Transverse colon (tissue), 4 donors: ENCODE results near the gene NKPD1. TPM values are rescaled to one million over a fixed set of nuclear protein-coding genes. Genes with fewer than 3 reads are reported as not detected.

Source experiments
- DNase-seq: peaks from one replicate; pipeline ENCODE4 v3.0.0-alpha.2; 2019
- H3K27ac ChIP-seq, 4 donors: fragments of 200-600 bp; sonication (generic); 2 replicates each; pipeline ENCODE4 v1.5.1; 2016 to 2018; ENCODE audit warnings: inconsistent platforms in 4 of 4
- H3K27me3 ChIP-seq: fragments of 200-600 bp; sonication (generic); 2 replicates; pipeline ENCODE4 v1.5.1; 2017; ENCODE audit warnings: inconsistent platforms
- H3K36me3 ChIP-seq, 4 donors: fragments of 200-600 bp; sonication (generic); 2 replicates each; pipeline ENCODE4 v1.5.1; 2017 to 2019; ENCODE audit warnings: inconsistent platforms in 4 of 4
- H3K4me1 ChIP-seq, 4 donors: fragments of 200-600 bp; sonication (generic); 2 replicates each; pipeline ENCODE4 v1.5.1; 2017 to 2020; ENCODE audit warnings: inconsistent platforms in 4 of 4
- H3K4me3 ChIP-seq, 4 donors: fragments of 200-600 bp; sonication (generic); 1 replicate in 1 of 4; 2 replicates in 3 of 4; pipeline versions ENCODE4 v1.5.1 to v1.6.1; 2017 to 2019; ENCODE audit warnings: inconsistent platforms in 4 of 4
- H3K9me3 ChIP-seq, 2 donors: fragments of 200-600 bp; sonication (generic); 2 replicates each; pipeline ENCODE4 v1.5.1; 2017 to 2019; ENCODE audit warnings: inconsistent platforms in 2 of 2
- EP300 ChIP-seq: sonication (generic); formaldehyde crosslinking; IDR thresholded peaks from one replicate; pipeline ENCODE4 v1.6.1; 2017; ENCODE audit warnings: antibody characterized with exemption, low read depth
- POLR2A ChIP-seq: fragments of 450-650 bp; IDR thresholded peaks from one replicate; pipeline ENCODE4 v1.6.1; 2016; ENCODE audit warnings: antibody characterized with exemption, mild to moderate bottlenecking, moderate library complexity
- POLR2AphosphoS5 ChIP-seq, 3 donors: sonication (generic); formaldehyde crosslinking; IDR thresholded peaks; one replicate each; pipeline ENCODE4 v1.6.1; 2016; ENCODE audit warnings: antibody characterized with exemption in 3 of 3
- WGBS, 2 donors: methylation state at CpG; one replicate each; pipeline ENCODE4 v1.1.5; 2018; ENCODE audit warnings: low coverage in 1 of 2; 5-methylcytosine and 5-hydroxymethylcytosine counted together
- in situ Hi-C, 4 donors: fragments of 200-750 bp; cut with MboI; loops; one replicate each; pipeline versions ENCODE4 v1.15.0 to v1.15.1; 2017; ENCODE audit warnings: low sequenced_read_pairs in 3 of 4, low pct_ligation_motif_present in 1 of 4, low pct_unique_long_range_greater_than_20kb in 1 of 4
- intact Hi-C: fragments of 100-400 bp; cut with DNase I; formaldehyde crosslinking; loops from one replicate; pipeline ENCODE4 v1.15.1; 2023; ENCODE audit warnings: low total_unique reads
- total RNA-seq, 4 donors: library from RNA; depleted of rRNA; stranded (reverse); fragments of >200 nt; gene quantifications; one replicate each; pipeline ENCODE4 v1.1.0, GENCODE V29; 2016
- TF ChIP-seq, protein P1 (sequence below), 5 experiments: fragments of 200-600 bp in 3 of 5; fragments of 450-650 bp in 2 of 5; sonication (generic) in 3 of 5; IDR thresholded peaks; 1 replicate in 2 of 5; 2 replicates in 3 of 5; pipeline ENCODE4 v1.5.1; 2016 to 2017; ENCODE audit warnings: antibody characterized with exemption in 5 of 5, inconsistent platforms in 3 of 5, mild to moderate bottlenecking in 2 of 5, moderate library complexity in 1 of 5

NKPD1 gene
- total RNA-seq, 4 donors from 2014 or later, result 0.32 to 1.5 TPM; not detected in 2

DNA sequence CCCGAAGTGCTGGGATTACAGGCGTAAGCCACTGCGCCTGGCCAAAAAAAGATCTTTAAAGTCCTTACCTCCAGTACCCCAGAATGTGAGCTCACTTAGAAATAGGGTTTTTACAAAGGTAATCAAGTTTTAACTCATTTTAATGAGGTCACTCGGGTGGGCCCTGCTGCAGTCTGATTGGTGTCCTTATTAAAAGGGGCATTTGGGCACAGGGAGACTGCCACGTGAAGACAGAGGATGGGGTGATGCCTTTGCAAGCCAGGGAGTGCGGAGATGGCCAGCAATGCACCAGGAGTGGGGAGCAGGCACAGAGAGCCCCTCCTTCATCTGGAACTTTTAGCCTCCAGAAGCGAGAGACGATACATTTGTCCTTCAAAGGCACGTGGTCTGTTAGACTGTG lies 11.7 kb downstream of the NKPD1 start:
- Histone ChIP-seq H3K27me3 (peaks cover 38% of the 10 kb centered on the region), H3K36me3 (peaks cover 0 to 12% (median 6%) of the 10 kb centered on the region in 4 donors), H3K27ac (no peak overlapping the region), H3K4me1 (peaks cover 20 to 27% (median 25%) of the 10 kb centered on the region in 4 donors), H3K4me3 (no peak overlapping the region), H3K9me3 (no peaks in the 10 kb centered on the region)
- in situ Hi-C loops (no loop called here), intact Hi-C loops (no loop called here)
- 84% methylated on average over 9 of the region's 9 CpGs; no CpG with 5 or more reads in 1 of the 2 donors for WGBS, 2 donors
- DNase-seq, result no peak
- TF ChIP-seq, protein P1, sequence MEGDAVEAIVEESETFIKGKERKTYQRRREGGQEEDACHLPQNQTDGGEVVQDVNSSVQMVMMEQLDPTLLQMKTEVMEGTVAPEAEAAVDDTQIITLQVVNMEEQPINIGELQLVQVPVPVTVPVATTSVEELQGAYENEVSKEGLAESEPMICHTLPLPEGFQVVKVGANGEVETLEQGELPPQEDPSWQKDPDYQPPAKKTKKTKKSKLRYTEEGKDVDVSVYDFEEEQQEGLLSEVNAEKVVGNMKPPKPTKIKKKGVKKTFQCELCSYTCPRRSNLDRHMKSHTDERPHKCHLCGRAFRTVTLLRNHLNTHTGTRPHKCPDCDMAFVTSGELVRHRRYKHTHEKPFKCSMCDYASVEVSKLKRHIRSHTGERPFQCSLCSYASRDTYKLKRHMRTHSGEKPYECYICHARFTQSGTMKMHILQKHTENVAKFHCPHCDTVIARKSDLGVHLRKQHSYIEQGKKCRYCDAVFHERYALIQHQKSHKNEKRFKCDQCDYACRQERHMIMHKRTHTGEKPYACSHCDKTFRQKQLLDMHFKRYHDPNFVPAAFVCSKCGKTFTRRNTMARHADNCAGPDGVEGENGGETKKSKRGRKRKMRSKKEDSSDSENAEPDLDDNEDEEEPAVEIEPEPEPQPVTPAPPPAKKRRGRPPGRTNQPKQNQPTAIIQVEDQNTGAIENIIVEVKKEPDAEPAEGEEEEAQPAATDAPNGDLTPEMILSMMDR (IDR thresholded peaks at IDR 0.05), result no peak
- TF ChIP-seq EP300 (no peak), POLR2AphosphoS5 (IDR thresholded peaks at IDR 0.05) (no peak), POLR2A (no peak)

- Histone ChIP-seq H3K4me3 (no peak overlapping the region), H3K27ac (no peak overlapping the region), H3K36me3 (peaks cover 0 to 12% (median 6%) of the 10 kb centered on the region in 4 donors), H3K27me3 (peaks cover 28% of the 10 kb centered on the region), H3K4me1 (peaks cover 13 to 17% (median 14%) of the 10 kb centered on the region in 4 donors), H3K9me3 (no peaks in the 10 kb centered on the region)
- intact Hi-C loops (no loop called here), in situ Hi-C loops (no loop called here)
- DNase-seq, result no peak
- 87 to 88% methylated on average over 3 to 18 of the region's 18 CpGs for WGBS, 2 donors
- no peak for TF ChIP-seq EP300
- no peak for TF ChIP-seq POLR2AphosphoS5 (IDR thresholded peaks at IDR 0.05)
- TF ChIP-seq POLR2A, result no peak
- TF ChIP-seq, protein P1 (IDR thresholded peaks at IDR 0.05), result no peak
These were observed 12.7 kb downstream of the NKPD1 start for GRCh38 chr19:45147835-45148676.

DNA sequence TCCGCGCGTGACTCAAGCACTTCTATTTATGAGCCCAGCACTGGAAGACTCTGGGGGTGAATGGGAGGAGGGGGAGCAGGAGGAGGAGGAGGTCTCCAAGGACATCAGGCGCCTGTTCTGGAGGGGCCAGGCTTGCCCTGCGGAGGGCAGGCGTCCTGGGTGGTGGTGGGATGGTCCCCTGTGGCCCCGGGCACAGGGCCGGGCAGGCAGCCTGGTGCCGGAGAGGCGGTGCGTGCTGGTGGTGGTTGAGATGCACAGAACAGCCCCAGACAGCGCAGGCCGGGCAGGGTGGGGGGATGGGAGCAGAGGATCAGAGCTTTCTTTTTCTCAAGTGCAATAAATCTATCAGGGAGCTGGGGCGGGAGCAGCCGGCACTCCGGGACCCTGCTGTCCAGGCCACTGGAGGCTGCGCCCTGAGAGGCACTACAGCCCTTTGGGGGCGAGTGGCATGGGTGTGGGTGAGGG lies 14.0 kb downstream of the NKPD1 start:
- no peak overlapping the region for H3K27ac ChIP-seq
- H3K27me3 ChIP-seq, result peaks cover 15% of the 10 kb centered on the region
- intact Hi-C loops (no loop called here), in situ Hi-C loops (no loop called here)
- peaks cover 0 to 4% (median 2%) of the 10 kb centered on the region in 4 donors for H3K4me1 ChIP-seq
- 89% methylated on average over 18 of the region's 18 CpGs; no CpG with 5 or more reads in 1 of the 2 donors for WGBS, 2 donors
- DNase-seq, result no peak
- TF ChIP-seq EP300 (no peak), POLR2AphosphoS5 (IDR thresholded peaks at IDR 0.05) (no peak)
- H3K9me3 ChIP-seq, result no peaks in the 10 kb centered on the region
- no peak overlapping the region for H3K4me3 ChIP-seq
- peaks cover 0 to 18% (median 6%) of the 10 kb centered on the region in 4 donors for H3K36me3 ChIP-seq

- H3K36me3 ChIP-seq, result peaks cover 0 to 20% (median 6%) of the 10 kb centered on the region in 4 donors
These were observed 14.5 kb downstream of the NKPD1 start for GRCh38 chr19:45146251-45146650.

More at GRCh38 chr19:45146251-45146650, 14.5 kb downstream of the NKPD1 start:
- Histone ChIP-seq H3K9me3 (no peaks in the 10 kb centered on the region), H3K4me1 (no peaks in the 10 kb centered on the region), H3K27ac (no peak overlapping the region), H3K27me3 (peaks cover 9% of the 10 kb centered on the region), H3K4me3 (no peak overlapping the region)
- in situ Hi-C loops (no loop called here), intact Hi-C loops (no loop called here)
- WGBS, 2 donors, result 83 to 93% methylated on average over 3 to 8 of the region's 13 CpGs
- no peak for TF ChIP-seq POLR2AphosphoS5 (IDR thresholded peaks at IDR 0.05)
- TF ChIP-seq, protein P1 (IDR thresholded peaks at IDR 0.05), result no peak
- DNase-seq, result no peak
